VCaP (cell line): ENCODE results near the gene SPHKAP.
"Not testable (repeated sequence)": the region's sequence is repeated elsewhere in the genome, so short reads cannot be mapped to it uniquely, and the experiment has no call there.

Experiments
- H3K27ac ChIP-seq: fragments of 450-650 bp; 2 replicates; pipeline ENCODE4 v1.5.1; 2017
- TF ChIP-seq, protein P1 (sequence below): fragments of 450-650 bp; conservative IDR thresholded peaks from 2 replicates; pipeline ENCODE4 v1.5.1; 2017; ENCODE audit warnings: mild to moderate bottlenecking, moderate library complexity

SPHKAP gene

DNA sequence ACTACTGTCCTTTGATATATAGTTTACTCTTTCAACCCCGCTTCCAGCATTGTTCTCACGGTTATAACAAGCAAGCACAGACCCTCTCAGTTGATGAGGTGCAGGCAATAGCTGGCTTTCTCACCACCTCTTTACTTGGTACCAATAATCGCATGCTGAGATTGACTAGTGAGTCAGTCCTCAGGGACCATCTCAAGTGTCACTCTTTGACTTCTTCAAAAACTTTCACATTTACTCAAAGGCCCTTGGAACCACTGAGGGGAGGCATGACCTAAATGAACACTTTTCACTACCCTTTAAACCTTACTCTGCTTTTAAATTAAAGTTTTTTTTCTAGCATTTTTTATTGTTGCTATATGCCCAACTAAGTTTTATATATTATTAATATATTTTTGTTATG is 208.2 kb downstream of the SPHKAP start:
- TF ChIP-seq, protein P1, sequence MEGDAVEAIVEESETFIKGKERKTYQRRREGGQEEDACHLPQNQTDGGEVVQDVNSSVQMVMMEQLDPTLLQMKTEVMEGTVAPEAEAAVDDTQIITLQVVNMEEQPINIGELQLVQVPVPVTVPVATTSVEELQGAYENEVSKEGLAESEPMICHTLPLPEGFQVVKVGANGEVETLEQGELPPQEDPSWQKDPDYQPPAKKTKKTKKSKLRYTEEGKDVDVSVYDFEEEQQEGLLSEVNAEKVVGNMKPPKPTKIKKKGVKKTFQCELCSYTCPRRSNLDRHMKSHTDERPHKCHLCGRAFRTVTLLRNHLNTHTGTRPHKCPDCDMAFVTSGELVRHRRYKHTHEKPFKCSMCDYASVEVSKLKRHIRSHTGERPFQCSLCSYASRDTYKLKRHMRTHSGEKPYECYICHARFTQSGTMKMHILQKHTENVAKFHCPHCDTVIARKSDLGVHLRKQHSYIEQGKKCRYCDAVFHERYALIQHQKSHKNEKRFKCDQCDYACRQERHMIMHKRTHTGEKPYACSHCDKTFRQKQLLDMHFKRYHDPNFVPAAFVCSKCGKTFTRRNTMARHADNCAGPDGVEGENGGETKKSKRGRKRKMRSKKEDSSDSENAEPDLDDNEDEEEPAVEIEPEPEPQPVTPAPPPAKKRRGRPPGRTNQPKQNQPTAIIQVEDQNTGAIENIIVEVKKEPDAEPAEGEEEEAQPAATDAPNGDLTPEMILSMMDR, result no peak
- no peak overlapping the region for H3K27ac ChIP-seq

DNA sequence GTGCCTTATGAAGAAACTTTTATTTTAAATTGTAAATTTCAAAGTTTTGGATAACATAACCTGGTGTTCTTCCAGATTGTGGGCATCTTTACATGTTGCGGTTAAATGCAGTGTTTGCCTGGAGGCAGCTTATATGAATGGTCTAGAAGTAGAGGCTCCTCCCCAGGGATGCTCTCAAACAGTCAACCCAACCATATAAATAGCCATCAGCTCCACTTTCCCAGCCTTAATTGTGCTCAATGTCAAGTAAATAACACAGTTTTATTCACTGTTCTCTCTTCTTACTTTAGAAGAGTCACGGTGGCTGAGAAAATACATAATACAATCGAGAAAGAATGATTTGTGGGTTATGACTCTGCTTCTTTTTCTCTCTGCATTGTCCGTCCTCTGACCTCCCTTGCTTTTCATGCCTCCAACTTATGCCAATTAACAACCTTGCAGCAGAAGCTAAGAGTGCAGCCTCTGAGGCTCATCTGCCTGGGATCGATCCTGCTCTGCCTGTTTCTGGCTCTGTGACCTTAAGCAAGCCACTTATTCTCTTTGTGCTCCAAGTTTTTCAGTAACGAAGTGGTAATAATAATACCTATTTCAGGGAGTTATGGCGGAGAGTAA is 209.8 kb downstream of the SPHKAP start:
- no peak overlapping the region for H3K27ac ChIP-seq
- TF ChIP-seq, protein P1, result no peak

DNA sequence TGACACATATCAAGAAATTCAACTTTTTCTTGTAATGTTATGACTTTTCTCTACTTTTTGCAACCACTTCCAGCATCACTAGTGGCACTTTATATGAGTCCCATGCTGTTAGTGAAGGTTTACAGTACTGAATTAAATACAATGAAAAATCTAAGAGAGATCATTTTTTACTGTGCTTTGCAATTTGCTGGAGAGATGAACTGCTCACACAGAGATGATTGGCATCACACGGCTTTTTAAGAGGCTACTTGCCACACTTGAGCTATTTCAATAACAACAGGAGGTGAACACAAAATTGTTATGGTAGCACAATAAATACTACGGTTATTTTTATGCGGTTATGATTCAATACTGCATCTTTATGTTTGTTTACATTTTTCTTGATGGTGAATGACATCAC is 221.2 kb downstream of the SPHKAP start:
- TF ChIP-seq, protein P1, result no peak
- no peak overlapping the region for H3K27ac ChIP-seq

GRCh38 chr2:227942965-227943364 is 238.5 kb downstream of the SPHKAP start:
- TF ChIP-seq, protein P1, result no peak
- no peak overlapping the region for H3K27ac ChIP-seq

DNA sequence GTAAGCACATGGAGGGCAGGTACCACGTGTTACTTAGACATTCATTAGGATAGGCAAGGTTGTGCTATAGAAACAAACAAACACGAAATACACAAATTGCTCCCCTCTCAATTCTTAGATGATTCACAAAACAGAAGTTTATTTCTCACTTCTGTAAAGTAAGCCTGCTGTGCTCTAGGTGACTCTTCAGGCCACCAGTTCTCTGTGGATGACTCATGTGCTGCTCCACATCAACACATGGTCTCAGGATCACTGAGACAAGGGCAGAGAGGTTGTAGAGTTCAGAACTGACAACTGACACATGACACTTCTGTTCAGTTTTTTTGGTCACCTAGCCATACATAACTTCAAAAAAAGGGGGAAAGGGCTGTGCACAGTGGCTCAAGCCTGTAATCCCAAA is 239.5 kb downstream of the SPHKAP start:
- TF ChIP-seq, protein P1, result no peak

DNA sequence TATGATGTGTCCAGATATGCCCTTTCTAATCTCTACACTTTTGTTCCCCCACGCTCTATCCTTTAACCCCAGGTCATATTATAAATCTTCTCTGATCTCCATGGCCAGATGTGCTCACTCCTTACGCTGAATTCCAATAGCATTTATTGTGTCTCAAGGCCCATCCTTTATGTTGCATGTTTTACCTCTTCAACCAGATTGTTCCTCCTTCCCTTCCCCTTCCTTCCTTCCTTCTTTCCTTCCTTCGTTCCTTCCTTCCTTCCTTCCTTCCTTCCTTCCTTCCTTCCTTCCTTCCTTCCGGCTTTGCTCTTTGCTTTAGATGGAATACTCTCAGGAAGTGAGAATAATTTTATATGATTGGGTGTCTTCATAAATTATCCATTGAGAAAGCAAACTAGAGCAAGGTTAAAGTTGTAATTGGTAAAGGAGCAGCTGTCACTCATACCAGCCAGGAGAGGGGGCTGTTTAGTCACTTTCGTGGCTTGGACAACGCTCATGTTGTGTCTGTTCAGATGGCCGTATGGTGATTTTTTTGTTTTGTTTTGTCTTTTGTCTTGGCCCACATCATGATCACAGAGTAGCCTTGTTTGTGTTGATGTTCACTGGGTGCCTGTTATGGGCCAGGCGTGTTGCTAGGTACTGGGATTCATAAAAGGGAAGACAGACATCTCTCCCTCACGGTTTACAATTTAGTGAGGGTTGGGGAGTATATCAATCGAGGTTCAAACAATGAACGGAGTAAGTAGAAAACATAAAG is 242.0 kb downstream of the SPHKAP start:
- TF ChIP-seq, protein P1, result peak; percentile 44; the same call in 1 of the 2 replicates
- H3K27ac ChIP-seq, result no peak overlapping the region

More for the DNA sequence above, 239.5 kb downstream of the SPHKAP start:
- no peak overlapping the region for H3K27ac ChIP-seq

DNA sequence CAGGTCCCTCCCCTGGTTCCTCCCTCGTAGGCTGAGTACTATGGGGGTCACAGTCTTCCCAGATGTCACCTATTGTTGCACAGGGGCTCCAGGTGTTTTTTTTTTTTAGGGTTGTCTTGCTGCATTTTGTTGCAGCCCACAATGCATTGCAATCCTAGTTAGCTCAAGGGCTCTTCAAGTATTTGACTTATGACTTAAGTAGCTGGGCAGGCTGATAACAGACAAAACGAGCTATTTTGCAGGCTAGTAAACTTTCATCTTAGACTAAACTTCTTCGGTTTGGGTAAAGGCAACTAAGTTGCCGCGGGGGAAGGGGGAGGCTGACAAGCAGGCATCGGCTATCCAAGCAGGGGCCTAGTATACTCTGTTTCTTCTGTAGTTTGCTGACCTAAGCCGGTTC is 245.2 kb downstream of the SPHKAP start:
- H3K27ac ChIP-seq, result not testable (repeated sequence)

DNA sequence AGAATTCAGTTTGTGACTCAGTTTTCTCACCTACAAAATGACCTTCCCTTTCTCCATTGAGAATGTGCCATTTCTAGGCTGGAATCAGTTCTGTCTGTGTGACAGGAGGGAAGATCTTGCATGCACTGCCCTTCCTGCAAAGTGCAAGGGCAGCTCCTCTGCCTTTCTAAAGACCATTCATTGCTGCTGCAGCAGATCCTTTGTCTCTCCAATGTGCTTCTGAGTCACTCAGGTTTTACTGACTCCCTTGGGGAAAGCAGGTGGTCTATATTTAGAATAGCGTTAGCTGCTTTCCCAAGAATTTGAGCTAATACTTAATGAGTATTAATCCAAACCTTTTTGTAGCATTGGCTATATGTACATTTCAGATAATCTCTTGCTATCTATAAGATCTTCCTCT is 247.6 kb downstream of the SPHKAP start:
- no peak overlapping the region for H3K27ac ChIP-seq
- TF ChIP-seq, protein P1, result no peak
